Heart left ventricle (tissue), 13 donors: Measurements from ENCODE around the gene PARP1.

Experiments
- CTCF ChIP-seq, 12 donors: fragments of 200-600 bp; sonication (generic) in 4 of 12; IDR thresholded peaks; one replicate each; pipeline versions ENCODE4 v1.5.0 to v1.8.0; 2018 to 2022; ENCODE audit warnings: antibody characterized with exemption in 12 of 12, mild to moderate bottlenecking in 5 of 12
- POLR2A ChIP-seq, 2 donors: fragments of 450-650 bp; IDR thresholded peaks; one replicate each; pipeline ENCODE4 v1.6.1; 2017; ENCODE audit warnings: antibody characterized with exemption in 2 of 2, mild to moderate bottlenecking in 2 of 2, moderate library complexity in 2 of 2
- donor health status: ischemic (EF 13 %, LVEDD 7.1; RV severe dilation, severe dysfunction).
- donor health status: DM: no; HTN: yes; CAD: no.
- donor health status: DM: no; HTN: no; CAD: no.
- donor health status: ischemic (EF 25% LVEDD 6.9; RV normal size, moderate dysfunction).
- donor health status: ischemic (EF 25% LVEDD 5.7; RV mildly dilated, moderate dysfunction).
- donor health status: ischemic (EF 35%, LVEDD 5.7; RV mildly dilated, moderate dysfunction).
- donor health status: nonischemic (EF 11% LVEDD 7.7; RV severe dilation, severe dysfunction).
- donor health status: DM: yes; HTN: yes; CAD: no.
- donor health status: PGD.
- donor health status: ischemic (EF 29% LVEDD 5.4; RV normal size, mild dysfunction).
- donor health status: nonischemic (EF 23%, LVEDD 6.1; RV moderate dilation, normal function).

DNA sequence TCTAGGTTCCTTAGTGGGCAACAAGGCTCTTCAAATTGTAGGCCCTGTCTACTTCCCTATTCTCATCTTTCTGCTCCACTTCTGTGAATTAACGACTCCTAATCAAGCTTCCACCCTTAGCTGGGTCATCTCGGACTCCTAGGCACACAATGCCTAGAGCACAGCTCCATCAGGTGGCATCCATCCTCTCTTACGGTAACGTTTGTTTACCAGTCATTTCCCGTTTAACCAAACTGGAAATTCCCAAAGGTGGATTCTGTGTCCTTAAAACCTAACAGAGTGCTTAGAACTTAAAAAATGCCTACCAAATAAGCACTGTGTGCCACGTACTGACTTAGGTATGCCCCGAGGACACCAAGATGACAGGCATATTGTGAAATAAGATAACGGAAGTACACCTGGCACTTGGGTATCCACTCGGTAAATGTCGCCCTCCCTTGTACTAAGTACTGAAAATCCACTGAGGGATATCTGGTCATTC, 1.5 kb downstream of the PARP1 start:
- TF ChIP-seq CTCF (IDR thresholded peaks at IDR 0.05): no peak
- no peak for TF ChIP-seq POLR2A (IDR thresholded peaks at IDR 0.05)
